ENCODE measurements around the gene SAP30BP. TPM values are rescaled to one million over a fixed set of nuclear protein-coding genes. Genes with fewer than 3 reads are reported as not detected.

The SAP30BP gene
- total RNA-seq, 1 experiment from 2014 or later: 96.4 TPM

- no peaks in the 10 kb centered on the region for H3K27me3 Mint-ChIP-seq (ENCODE audit: unreplicated experiment)
- intact Hi-C loops (cut with micrococcal nuclease; ENCODE audit: unreplicated experiment): no loop called here
- peak overlapping the region; percentile 43 for H3K4me3 Mint-ChIP-seq (ENCODE audit: low read depth, unreplicated experiment)
- no peaks in the 10 kb centered on the region for H3K9me3 Mint-ChIP-seq (ENCODE audit: low read depth, unreplicated experiment)
- H3K27ac Mint-ChIP-seq (ENCODE audit: unreplicated experiment): peak overlapping the region; percentile 96
- BruUV-seq (replicated peaks): TSS peak; percentile 78
- no peak for DNase-seq
- H3K4me1 Mint-ChIP-seq (ENCODE audit: low read depth, unreplicated experiment): peaks cover 38% of the 10 kb centered on the region
- no peak for TF ChIP-seq CTCF (IDR thresholded peaks at IDR 0.05; ENCODE audit: unreplicated experiment)
- CTCF ChIA-PET: interaction anchor here (0.6 to 2.9 kb wide), 10 partner anchors 10 to 376 kb away, joined by 3 to 57 read pairs (median 5); partner anchors contain the start of genes MIF4GD and SMIM5
- H3K36me3 Mint-ChIP-seq (ENCODE audit: insufficient read depth, unreplicated experiment): peaks cover 67% of the 10 kb centered on the region
Measured at GRCh38 chr17:75646638-75646992, 20.5 kb upstream of the SAP30BP start.

GRCh38 chr17:75647061-75647460 is 20.1 kb upstream of the SAP30BP start:
- BruUV-seq (replicated peaks): no TSS peak
- no peak for TF ChIP-seq CTCF (IDR thresholded peaks at IDR 0.05; ENCODE audit: unreplicated experiment)
- peak overlapping the region; percentile 96 for H3K27ac Mint-ChIP-seq (ENCODE audit: unreplicated experiment)
- H3K9me3 Mint-ChIP-seq (ENCODE audit: low read depth, unreplicated experiment): no peaks in the 10 kb centered on the region
- CTCF ChIA-PET: interaction anchor here (1.8 to 2.9 kb wide), 4 partner anchors 9 to 46 kb away, joined by 6 to 57 read pairs (median 11); partner anchors contain the start of gene SMIM5
- peaks cover 34% of the 10 kb centered on the region for H3K4me1 Mint-ChIP-seq (ENCODE audit: low read depth, unreplicated experiment)
- no peak for DNase-seq
- H3K36me3 Mint-ChIP-seq (ENCODE audit: insufficient read depth, unreplicated experiment): peaks cover 63% of the 10 kb centered on the region
- H3K27me3 Mint-ChIP-seq (ENCODE audit: unreplicated experiment): no peaks in the 10 kb centered on the region
- intact Hi-C loops (cut with micrococcal nuclease; ENCODE audit: unreplicated experiment): no loop called here
- H3K4me3 Mint-ChIP-seq (ENCODE audit: low read depth, unreplicated experiment): peak overlapping the region; percentile 43

GRCh38 chr17:75647921-75648320 is 19.2 kb upstream of the SAP30BP start:
- no peaks in the 10 kb centered on the region for H3K9me3 Mint-ChIP-seq (ENCODE audit: low read depth, unreplicated experiment)
- peaks cover 25% of the 10 kb centered on the region for H3K4me1 Mint-ChIP-seq (ENCODE audit: low read depth, unreplicated experiment)
- BruUV-seq (replicated peaks): no TSS peak
- peak overlapping the region; percentile 96 for H3K27ac Mint-ChIP-seq (ENCODE audit: unreplicated experiment)
- no peak for DNase-seq
- peaks cover 56% of the 10 kb centered on the region for H3K36me3 Mint-ChIP-seq (ENCODE audit: insufficient read depth, unreplicated experiment)
- no peaks in the 10 kb centered on the region for H3K27me3 Mint-ChIP-seq (ENCODE audit: unreplicated experiment)
- H3K4me3 Mint-ChIP-seq (ENCODE audit: low read depth, unreplicated experiment): no peak overlapping the region
- CTCF ChIA-PET: interaction anchor here (1.0 to 1.4 kb wide), 2 partner anchors 15 to 47 kb away, joined by 3 to 5 read pairs; partner anchors contain the start of gene SMIM5
- intact Hi-C loops (cut with micrococcal nuclease; ENCODE audit: unreplicated experiment): no loop called here
- TF ChIP-seq CTCF (IDR thresholded peaks at IDR 0.05; ENCODE audit: unreplicated experiment): no peak

DNA sequence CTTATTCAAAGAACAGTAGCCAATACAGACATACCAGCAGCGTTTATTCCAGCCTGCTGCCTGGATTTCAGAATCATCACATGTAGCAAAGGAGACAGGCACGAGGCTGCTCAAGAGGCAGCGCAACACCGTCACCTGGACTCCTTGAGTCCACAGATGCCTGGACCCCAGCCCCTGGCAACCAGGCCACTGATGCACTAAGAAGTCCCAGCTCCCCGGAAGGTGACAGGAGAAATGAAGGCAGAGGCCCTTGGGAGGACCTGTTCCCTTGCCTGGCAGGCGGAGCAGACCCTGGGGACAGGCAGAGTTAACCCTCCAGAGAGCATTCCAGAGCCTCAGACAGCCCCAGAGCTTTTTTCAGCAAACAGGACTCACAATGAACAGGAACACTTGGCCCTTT is 17.5 kb upstream of the SAP30BP start:
- no TSS peak for BruUV-seq (replicated peaks)
- TF ChIP-seq CTCF (IDR thresholded peaks at IDR 0.05; ENCODE audit: unreplicated experiment): no peak
- CTCF ChIA-PET: no interaction called here
- intact Hi-C loops (cut with micrococcal nuclease; ENCODE audit: unreplicated experiment): loop anchor here (5.0 kb wide), 1 partner anchor 222 kb away; no protein-coding TSS in a partner anchor
- Mint-ChIP-seq H3K27me3 (ENCODE audit: unreplicated experiment) (no peaks in the 10 kb centered on the region), H3K4me3 (ENCODE audit: low read depth, unreplicated experiment) (no peak overlapping the region), H3K27ac (ENCODE audit: unreplicated experiment) (peak overlapping the region; percentile 17), H3K9me3 (ENCODE audit: low read depth, unreplicated experiment) (no peaks in the 10 kb centered on the region), H3K36me3 (ENCODE audit: insufficient read depth, unreplicated experiment) (peaks cover 48% of the 10 kb centered on the region), H3K4me1 (ENCODE audit: low read depth, unreplicated experiment) (peaks cover 22% of the 10 kb centered on the region)
- no peak for DNase-seq

Measured in Calu3 (cell line).